GM12878 (cell line): ENCODE results near the gene BNC2. TPM values are rescaled to one million over a fixed set of nuclear protein-coding genes. Genes with fewer than 3 reads are reported as not detected.

ENCODE experiments used
- ATAC-seq: fragments of 200-7000 bp; cut with Tn5 transposase; 3 replicates; pipeline ENCODE4 v1.9.1; 2020; ENCODE audit warnings: mild to moderate bottlenecking, moderate library complexity
- BruUV-seq: library from RNA; stranded (reverse); fragments of 400-500 nt; replicated peaks from 2 replicates; lab custom pipeline; 2021; lab: Mats Ljungman, UMichigan
- CTCF ChIA-PET: fragments of 300-600 bp; sonication (Branson Sonifier 250); formaldehyde crosslinking; extraction: SDS; loops from one replicate; lab custom pipeline; 2021; ENCODE audit warnings: inconsistent platforms; lab: Yijun Ruan, JAX
- POLR2A ChIA-PET: fragments of 350-600 bp; formaldehyde crosslinking; extraction: SDS; loops from one replicate; lab custom pipeline; 2021; ENCODE audit warnings: inconsistent platforms; lab: Charles Lee
- RAD21 ChIA-PET: fragments of 300-600 bp; sonication (Branson Sonifier 250); formaldehyde crosslinking; loops from one replicate; lab custom pipeline; 2023; ENCODE audit warnings: antibody characterized with exemption; ENCODE audit not compliant: unreplicated experiment; lab: Charles Lee
- SMC1A ChIA-PET: fragments of 300-600 bp; sonication (Branson Sonifier 250); formaldehyde crosslinking; loops from one replicate; lab custom pipeline; 2023; ENCODE audit not compliant: unreplicated experiment, uncharacterized antibody; lab: Charles Lee
- DNase-seq: peaks from one replicate; pipeline ENCODE4 v3.0.0-alpha.2; 2011; ENCODE audit warnings: low read depth, low spot score
- FAIRE-seq: peaks from 3 replicates; lab custom pipeline; 2011; peaks lifted over from hg19 to GRCh38; lab: Jason Lieb, UNC
- H2AFZ ChIP-seq: 2 replicates; pipeline ENCODE4 v1.6.0; 2011; ENCODE audit warnings: low read depth, low read length, control low read depth; ENCODE audit not compliant: control insufficient read depth
- H3K27ac ChIP-seq: 2 replicates; pipeline ENCODE4 v1.5.1; 2011; ENCODE audit warnings: control low read depth; ENCODE audit not compliant: control insufficient read depth, insufficient read depth
- H3K27me3 ChIP-seq, 2 experiments: replicated peaks in 1 of 2; 2 replicates each; pipeline versions ENCODE4 v1.6.0 to v1.6.1; 2011; ENCODE audit warnings: low read length in 1 of 2; ENCODE audit not compliant: control insufficient read depth in 2 of 2, insufficient read depth in 2 of 2
- H3K36me3 ChIP-seq, 2 experiments: 2 replicates each; pipeline ENCODE4 v1.5.1; 2011; ENCODE audit warnings: low read length in 1 of 2; ENCODE audit not compliant: control insufficient read depth in 2 of 2, insufficient read depth in 2 of 2
- H3K4me1 ChIP-seq: 2 replicates; pipeline ENCODE4 v1.6.1; 2011; ENCODE audit warnings: mild to moderate bottlenecking, low read length, moderate library complexity, mixed read lengths; ENCODE audit not compliant: control insufficient read depth, insufficient read depth
- H3K4me2 ChIP-seq: 2 replicates; pipeline ENCODE4 v1.6.0; 2011; ENCODE audit warnings: control low read depth; ENCODE audit not compliant: control insufficient read depth, insufficient read depth
- H3K4me3 ChIP-seq: fragments of 200-600 bp; sonication (generic); 2 replicates; pipeline ENCODE4 v1.5.1; 2016
- H3K79me2 ChIP-seq: 2 replicates; pipeline ENCODE4 v1.6.0; 2011; ENCODE audit warnings: low read length; ENCODE audit not compliant: control insufficient read depth, insufficient read depth
- H3K9ac ChIP-seq: 2 replicates; pipeline ENCODE4 v1.8.0; 2011; ENCODE audit warnings: low read length, control low read depth, mixed read lengths; ENCODE audit not compliant: control insufficient read depth, insufficient read depth
- H3K9me3 ChIP-seq: replicated peaks from 3 replicates; pipeline ENCODE4 v1.5.1; 2011; ENCODE audit warnings: mild to moderate bottlenecking, low read length; ENCODE audit not compliant: control insufficient read depth, insufficient read depth
- H4K20me1 ChIP-seq: 2 replicates; pipeline ENCODE4 v1.6.0; 2011; ENCODE audit not compliant: control insufficient read depth, insufficient read depth
- ASH2L ChIP-seq: fragments of 300-600, 200-600 bp; sonication (generic); IDR thresholded peaks from 2 replicates; pipeline ENCODE4 v1.6.1; 2017; ENCODE audit warnings: low read depth, mild to moderate bottlenecking, borderline replicate concordance
- BCL3 ChIP-seq: IDR thresholded peaks from 2 replicates; pipeline ENCODE4 v1.6.1; 2011; ENCODE audit warnings: borderline replicate concordance, low read depth, mild to moderate bottlenecking, moderate library complexity, low read length; ENCODE audit not compliant: insufficient read depth, poor library complexity, severe bottlenecking
- ELK1 ChIP-seq: IDR thresholded peaks from 2 replicates; pipeline ENCODE4 v1.6.1; 2012; ENCODE audit warnings: low read depth, low read length, improper control_type of control experiment
- KDM1A ChIP-seq: fragments of 200-600 bp; sonication (generic); IDR thresholded peaks from 2 replicates; pipeline ENCODE4 v1.6.1; 2016; ENCODE audit warnings: borderline replicate concordance
- NFXL1 ChIP-seq: fragments of 450-650 bp; IDR thresholded peaks from 2 replicates; pipeline ENCODE4 v1.6.1; 2017; ENCODE audit warnings: antibody characterized with exemption, mild to moderate bottlenecking, borderline replicate concordance
- NFYA ChIP-seq: IDR thresholded peaks from 2 replicates; pipeline ENCODE4 v1.6.1; 2011; ENCODE audit warnings: low read depth, mild to moderate bottlenecking, low read length, improper control_type of control experiment, borderline replicate concordance
- NFYB ChIP-seq: IDR thresholded peaks from 2 replicates; pipeline ENCODE4 v1.6.1; 2011; ENCODE audit warnings: low read depth, mild to moderate bottlenecking, low read length, improper control_type of control experiment, moderate library complexity; ENCODE audit not compliant: insufficient read depth
- NKRF ChIP-seq: fragments of 450-650 bp; conservative IDR thresholded peaks from 2 replicates; pipeline ENCODE4 v1.6.1; 2017; ENCODE audit warnings: mild to moderate bottlenecking, moderate library complexity
- NRF1 ChIP-seq: conservative IDR thresholded peaks from 2 replicates; pipeline ENCODE4 v1.6.1; 2011; ENCODE audit warnings: mild to moderate bottlenecking, low read depth, low read length, improper control_type of control experiment
- PRDM15 ChIP-seq: fragments of 450-650 bp; formaldehyde crosslinking; IDR thresholded peaks from 2 replicates; pipeline ENCODE4 v1.4.0; 2020; ENCODE audit warnings: mild to moderate bottlenecking, moderate library complexity
- STAT3 ChIP-seq: IDR thresholded peaks from 2 replicates; pipeline ENCODE4 v1.6.1; 2011; ENCODE audit warnings: low read depth, low read length, improper control_type of control experiment
- SUPT20H ChIP-seq: IDR thresholded peaks from 2 replicates; pipeline ENCODE4 v1.6.1; 2011; ENCODE audit warnings: low read depth, mild to moderate bottlenecking, low read length, moderate library complexity, borderline replicate concordance; ENCODE audit not compliant: control insufficient read depth
- WGBS: methylation state at CpG from one replicate; pipeline ENCODE4 v1.1.6; 2016; ENCODE audit warnings: low lambda C conversion rate; ENCODE audit not compliant: insufficient replicate concordance, insufficient coverage; ENCODE audit errors: missing lambda C conversion rate; 5-methylcytosine and 5-hydroxymethylcytosine counted together
- in situ Hi-C: fragments of 300-500 bp; cut with MboI; formaldehyde crosslinking; loops from 9 replicates; pipeline ENCODE4 v1.14.3; 2018; ENCODE audit warnings: mixed read lengths
- intact Hi-C: fragments of 100-400 bp; cut with micrococcal nuclease; formaldehyde crosslinking; loops from one replicate; pipeline ENCODE4 v1.14.2; 2022; ENCODE audit not compliant: unreplicated experiment
- polyA plus RNA-seq, 11 experiments: library from polyadenylated mRNA; depleted of rRNA in 4 of 11; unstranded in 6 of 11; stranded (reverse) in 5 of 11; fragments of >200 nt; fragmentation: Nextera tagmentation in 4 of 11; fragmentation: Illumina TruSeq in 1 of 11; extraction: Ambion mirVana in 4 of 11; extraction: Trizol in 1 of 11; gene quantifications; 1 replicate in 1 of 11; 2 replicates in 10 of 11; pipeline versions ENCODE4 v1.2.1 to v1.2.3, GENCODE V29; 2011 to 2016; ENCODE audit warnings: inconsistent platforms in 2 of 11, missing spikeins in 2 of 11, low read depth in 1 of 11
- total RNA-seq, 4 experiments: library from RNA; depleted of rRNA in 3 of 4; stranded (reverse); fragments of >200 nt in 3 of 4; fragmentation: Illumina TruSeq in 1 of 4; extraction: Trizol in 1 of 4; gene quantifications; 2 replicates each; pipeline versions ENCODE4 v1.2.1 to v1.2.3, GENCODE V29; 2013 to 2021
- TF ChIP-seq, protein P1 (sequence below): IDR thresholded peaks from 2 replicates; pipeline ENCODE4 v1.6.1; 2011; ENCODE audit warnings: borderline replicate concordance, low read depth, mild to moderate bottlenecking, moderate library complexity, mixed read lengths, low read length; ENCODE audit not compliant: insufficient read depth; ENCODE audit errors: extremely low read length

Gene BNC2
- total and polyA plus RNA-seq, 10 of the 15 experiments (the other 5 are each of a cell fraction or from before 2014, with no cell fraction given): 0.05 to 14.5 (median 0.26) TPM

DNA sequence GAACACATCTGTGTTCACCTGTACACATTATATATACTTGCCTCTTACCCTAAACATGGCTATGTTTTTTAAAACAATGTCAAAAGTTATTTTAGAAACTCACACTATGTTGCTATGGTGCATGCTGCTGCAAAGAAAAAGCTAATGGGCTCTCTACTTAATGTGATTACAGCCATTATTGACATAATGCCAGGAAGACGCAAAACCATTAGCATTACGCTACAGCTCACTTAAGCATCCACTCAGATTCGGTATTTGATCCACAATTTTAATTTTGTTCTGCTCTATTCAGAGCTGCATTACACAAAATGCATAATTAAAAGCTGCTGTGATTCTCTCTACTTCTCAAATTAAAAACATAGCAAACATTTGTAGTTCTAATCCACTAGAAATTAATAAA lies 395.2 kb downstream of the BNC2 start:
- RAD21 ChIA-PET: interaction anchor here (0.6 to 3.0 kb wide), 10 partner anchors 9 to 191 kb away, joined by 3 to 18 read pairs (median 3); no protein-coding TSS in a partner anchor
- Histone ChIP-seq H4K20me1 (no peaks in the 10 kb centered on the region), H3K27ac (no peak overlapping the region), H3K79me2 (no peaks in the 10 kb centered on the region), H3K4me2 (no peak overlapping the region), H3K9me3 (no peaks in the 10 kb centered on the region), H3K4me1 (no peaks in the 10 kb centered on the region), H3K27me3 (no peaks in the 10 kb centered on the region), H2AFZ (no peak overlapping the region), H3K4me3 (no peak overlapping the region), H3K9ac (no peak overlapping the region), H3K36me3 (no peaks in the 10 kb centered on the region)
- POLR2A ChIA-PET: interaction anchor here (2.9 kb wide), 1 partner anchor 9 kb away, joined by 7 read pairs; no protein-coding TSS in a partner anchor
- WGBS: 3% methylated on average over 3 of the region's 3 CpGs
- no peak for FAIRE-seq
- intact Hi-C loops: no loop called here
- TF ChIP-seq KDM1A (no peak), NKRF (no peak), ASH2L (no peak), NFXL1 (no peak), STAT3 (no peak), NRF1 (no peak), NFYA (no peak), ELK1 (no peak), BCL3 (no peak), NFYB (no peak), PRDM15 (no peak), SUPT20H (no peak)
- TF ChIP-seq, protein P1, sequence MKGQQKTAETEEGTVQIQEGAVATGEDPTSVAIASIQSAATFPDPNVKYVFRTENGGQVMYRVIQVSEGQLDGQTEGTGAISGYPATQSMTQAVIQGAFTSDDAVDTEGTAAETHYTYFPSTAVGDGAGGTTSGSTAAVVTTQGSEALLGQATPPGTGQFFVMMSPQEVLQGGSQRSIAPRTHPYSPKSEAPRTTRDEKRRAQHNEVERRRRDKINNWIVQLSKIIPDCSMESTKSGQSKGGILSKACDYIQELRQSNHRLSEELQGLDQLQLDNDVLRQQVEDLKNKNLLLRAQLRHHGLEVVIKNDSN: no peak
- SMC1A ChIA-PET: interaction anchor here (1.1 to 2.8 kb wide), 11 partner anchors 9 to 217 kb away, joined by 3 to 13 read pairs (median 5); no protein-coding TSS in a partner anchor
- ATAC-seq: no peak
- no TSS peak for BruUV-seq
- no peak for DNase-seq
- CTCF ChIA-PET: interaction anchor here (1.2 to 1.4 kb wide), 2 partner anchors 9 to 17 kb away, joined by 3 to 6 read pairs; no protein-coding TSS in a partner anchor
- in situ Hi-C loops: no loop called here
